Stimulated activated CD8-positive, alpha-beta memory T cell treated with anti-CD3 and anti-CD28 coated beads, Interleukin-4, amount 100 ng/mL, for 4 hours (primary cell): ENCODE data around the gene PCYT2.

ENCODE experiments used
- DNase-seq, 2 donors: peaks; one replicate each; pipeline ENCODE4 v3.0.0-alpha.2; 2020; ENCODE audit warnings: low read depth in 2 of 2, low spot score in 1 of 2

The PCYT2 gene

GRCh38 chr17:81858967-81859905, 52.0 kb downstream of the PCYT2 start:
- DNase-seq = no peak

GRCh38 chr17:81858170-81858966, 52.8 kb downstream of the PCYT2 start:
- DNase-seq = no peak

GRCh38 chr17:81854974-81855774, 56.0 kb downstream of the PCYT2 start:
- DNase-seq = no peak

- DNase-seq = no peak
Measured at GRCh38 chr17:81852237-81852636, 59.0 kb downstream of the PCYT2 start.

- no peak for DNase-seq
Measured at GRCh38 chr17:81851423-81851822, 59.8 kb downstream of the PCYT2 start.
